ENCODE data around the gene MROH8. TPM values are rescaled to one million over a fixed set of nuclear protein-coding genes. Genes with fewer than 3 reads are reported as not detected.

MROH8 gene
- polyA plus RNA-seq, 1 donor (not counting 4 experiments of a cell fraction or from before 2014, with no cell fraction given), result 0.39 TPM

DNA sequence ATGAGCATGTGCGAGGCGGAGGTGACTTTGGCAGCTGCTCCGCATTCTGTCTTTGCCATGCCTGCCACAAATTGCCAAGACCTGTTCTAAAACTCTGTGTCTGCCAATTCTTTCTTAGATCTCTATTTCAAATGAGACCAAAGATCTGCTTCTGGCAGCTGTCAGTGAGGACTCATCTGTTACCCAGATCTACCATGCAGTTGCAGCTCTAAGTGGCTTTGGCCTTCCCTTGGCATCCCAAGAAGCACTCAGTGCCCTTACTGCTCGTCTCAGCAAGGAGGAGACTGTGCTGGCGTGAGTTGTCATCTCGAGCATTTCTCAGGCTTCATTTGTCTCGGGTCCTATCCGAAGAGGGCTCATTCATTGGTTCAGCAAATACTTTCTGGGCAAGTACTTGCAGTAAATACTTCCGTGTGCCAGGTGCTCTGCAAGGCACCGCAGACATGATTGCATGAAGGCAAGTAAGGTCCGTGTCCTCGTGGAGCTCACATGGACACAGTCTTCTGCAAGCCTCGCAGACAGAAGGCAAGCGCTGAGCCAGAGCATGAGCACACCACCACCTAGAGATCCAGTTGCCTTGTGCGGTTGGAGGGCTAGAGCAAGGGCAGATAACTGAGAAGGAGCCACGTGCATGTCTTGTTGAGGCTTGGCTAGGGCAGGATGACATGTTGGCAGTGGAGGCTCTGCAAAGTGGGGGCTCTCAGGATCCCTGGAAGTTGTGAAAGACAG is 19.7 kb upstream of the MROH8 start:
- peaks cover 16% of the 10 kb centered on the region for H3K4me1 ChIP-seq (ENCODE audit: control insufficient read depth, extremely low read depth, insufficient read depth, low read length)
- TF ChIP-seq, protein P1, sequence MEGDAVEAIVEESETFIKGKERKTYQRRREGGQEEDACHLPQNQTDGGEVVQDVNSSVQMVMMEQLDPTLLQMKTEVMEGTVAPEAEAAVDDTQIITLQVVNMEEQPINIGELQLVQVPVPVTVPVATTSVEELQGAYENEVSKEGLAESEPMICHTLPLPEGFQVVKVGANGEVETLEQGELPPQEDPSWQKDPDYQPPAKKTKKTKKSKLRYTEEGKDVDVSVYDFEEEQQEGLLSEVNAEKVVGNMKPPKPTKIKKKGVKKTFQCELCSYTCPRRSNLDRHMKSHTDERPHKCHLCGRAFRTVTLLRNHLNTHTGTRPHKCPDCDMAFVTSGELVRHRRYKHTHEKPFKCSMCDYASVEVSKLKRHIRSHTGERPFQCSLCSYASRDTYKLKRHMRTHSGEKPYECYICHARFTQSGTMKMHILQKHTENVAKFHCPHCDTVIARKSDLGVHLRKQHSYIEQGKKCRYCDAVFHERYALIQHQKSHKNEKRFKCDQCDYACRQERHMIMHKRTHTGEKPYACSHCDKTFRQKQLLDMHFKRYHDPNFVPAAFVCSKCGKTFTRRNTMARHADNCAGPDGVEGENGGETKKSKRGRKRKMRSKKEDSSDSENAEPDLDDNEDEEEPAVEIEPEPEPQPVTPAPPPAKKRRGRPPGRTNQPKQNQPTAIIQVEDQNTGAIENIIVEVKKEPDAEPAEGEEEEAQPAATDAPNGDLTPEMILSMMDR (optimal IDR thresholded peaks at IDR 0.05 in 1 of 3, IDR thresholded peaks at IDR 0.05 in 1 of 3, conservative IDR thresholded peaks at IDR 0.05 in 1 of 3; ENCODE audit: extremely low read depth in 1 of 3, insufficient read depth in 2 of 3, low read length in 3 of 3), result no peak
- TF ChIP-seq EZH2 (IDR thresholded peaks at IDR 0.05; ENCODE audit: low read length), result no peak
- peaks cover 58% of the 10 kb centered on the region for H3K79me2 ChIP-seq (ENCODE audit: control insufficient read depth, insufficient read depth, low read length)
- peaks cover 20 to 27% of the 10 kb centered on the region in 2 experiments for H3K36me3 ChIP-seq (ENCODE audit: control insufficient read depth in 2 of 2, extremely low read depth in 1 of 2, insufficient read depth in 2 of 2, low read length in 2 of 2)
- FAIRE-seq (no peak), DNase-seq (ENCODE audit: low read depth, low spot score) (no peak)
- H2AFZ ChIP-seq (ENCODE audit: control insufficient read depth, low read length), result no peak overlapping the region
- H3K9me3 ChIP-seq (ENCODE audit: control insufficient read depth, low read depth, low read length), result no peaks in the 10 kb centered on the region
- no peaks in the 10 kb centered on the region for H3K9me1 ChIP-seq (ENCODE audit: control insufficient read depth, extremely low read depth, insufficient read depth, low read length)
- H4K20me1 ChIP-seq (ENCODE audit: control insufficient read depth, extremely low read depth, insufficient read depth, low read length), result peaks cover 20% of the 10 kb centered on the region
- H3K9ac ChIP-seq (ENCODE audit: control insufficient read depth, extremely low read depth, insufficient read depth, low read length), result no peak overlapping the region
- dilution Hi-C loops (cut with MboI; ENCODE audit: extremely low pct_ligation_motif_present, low sequenced_read_pairs), result no loop called here
- H3K4me3 ChIP-seq (ENCODE audit: control insufficient read depth in 2 of 3, extremely low read depth in 1 of 3, insufficient read depth in 2 of 3, low read depth in 1 of 3, low read length in 3 of 3), result no peak overlapping the region
- H3K4me2 ChIP-seq (ENCODE audit: control insufficient read depth, extremely low read depth, insufficient read depth, low read depth, low read length), result no peak overlapping the region
- no peaks in the 10 kb centered on the region for H3K27me3 ChIP-seq (ENCODE audit: control insufficient read depth, extremely low read depth, insufficient read depth, low read length)
- no peak overlapping the region for H3K27ac ChIP-seq (ENCODE audit: control insufficient read depth, insufficient read depth, low read length)

DNA sequence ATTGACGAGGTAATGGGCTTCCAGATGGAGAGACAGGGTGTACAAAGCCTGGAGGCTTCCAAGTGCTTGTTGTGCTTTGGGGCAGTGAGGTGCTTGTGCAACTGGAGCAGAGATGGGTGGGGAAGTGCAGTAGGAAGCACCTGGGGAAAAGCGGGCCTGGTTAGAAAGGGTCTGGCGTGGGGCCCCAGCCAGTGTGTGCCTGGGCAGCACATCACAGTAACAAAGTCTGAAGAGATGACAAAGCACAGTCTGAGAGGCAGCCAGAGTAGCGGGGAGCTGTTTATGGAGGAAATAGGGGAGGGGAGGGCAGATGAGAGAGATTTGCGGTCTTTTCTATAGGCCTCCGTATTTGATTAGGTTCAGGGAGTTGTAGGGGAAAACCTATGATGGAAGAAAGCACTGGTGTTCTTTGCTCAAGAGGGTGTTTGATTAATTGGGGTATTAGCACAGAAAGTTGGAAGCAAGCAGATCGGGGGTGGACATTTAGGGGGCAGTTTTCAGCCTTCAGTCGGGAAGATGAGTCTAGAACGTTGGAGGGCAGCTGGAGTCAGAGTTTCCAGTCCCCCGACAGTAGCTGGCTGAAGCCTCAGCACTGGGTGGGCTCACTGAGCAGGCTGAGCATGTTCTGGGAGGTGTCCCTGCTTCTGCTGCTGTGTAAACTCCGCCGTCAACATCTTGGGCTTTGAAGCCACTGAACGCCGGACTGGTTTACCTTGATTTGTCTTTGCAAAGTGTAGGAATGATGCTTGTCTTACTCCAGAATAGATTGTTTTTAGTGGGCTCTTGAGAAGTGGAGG is 15.5 kb upstream of the MROH8 start:
- no peak for FAIRE-seq
- H3K79me2 ChIP-seq (ENCODE audit: control insufficient read depth, insufficient read depth, low read length), result peaks cover 86% of the 10 kb centered on the region
- H3K4me1 ChIP-seq (ENCODE audit: control insufficient read depth, extremely low read depth, insufficient read depth, low read length), result peaks cover 3% of the 10 kb centered on the region
- H2AFZ ChIP-seq (ENCODE audit: control insufficient read depth, low read length), result no peak overlapping the region
- H3K4me2 ChIP-seq (ENCODE audit: control insufficient read depth, extremely low read depth, insufficient read depth, low read depth, low read length), result no peak overlapping the region
- H3K9me1 ChIP-seq (ENCODE audit: control insufficient read depth, extremely low read depth, insufficient read depth, low read length), result peaks cover 2% of the 10 kb centered on the region
- no peak overlapping the region for H3K9ac ChIP-seq (ENCODE audit: control insufficient read depth, extremely low read depth, insufficient read depth, low read length)
- peaks cover 7 to 37% of the 10 kb centered on the region in 2 experiments for H3K36me3 ChIP-seq (ENCODE audit: control insufficient read depth in 2 of 2, extremely low read depth in 1 of 2, insufficient read depth in 2 of 2, low read length in 2 of 2)
- H3K4me3 ChIP-seq (ENCODE audit: control insufficient read depth in 2 of 3, extremely low read depth in 1 of 3, insufficient read depth in 2 of 3, low read depth in 1 of 3, low read length in 3 of 3), result no peak overlapping the region
- H4K20me1 ChIP-seq (ENCODE audit: control insufficient read depth, extremely low read depth, insufficient read depth, low read length), result peaks cover 39% of the 10 kb centered on the region
- no peak for DNase-seq (ENCODE audit: low read depth, low spot score)
- H3K27me3 ChIP-seq (ENCODE audit: control insufficient read depth, extremely low read depth, insufficient read depth, low read length), result no peaks in the 10 kb centered on the region
- H3K9me3 ChIP-seq (ENCODE audit: control insufficient read depth, low read depth, low read length), result no peaks in the 10 kb centered on the region
- dilution Hi-C loops (cut with MboI; ENCODE audit: extremely low pct_ligation_motif_present, low sequenced_read_pairs), result no loop called here
- TF ChIP-seq, protein P1 (optimal IDR thresholded peaks at IDR 0.05 in 1 of 3, IDR thresholded peaks at IDR 0.05 in 1 of 3, conservative IDR thresholded peaks at IDR 0.05 in 1 of 3; ENCODE audit: extremely low read depth in 1 of 3, insufficient read depth in 2 of 3, low read length in 3 of 3), result no peak
- TF ChIP-seq EZH2 (IDR thresholded peaks at IDR 0.05; ENCODE audit: low read length), result no peak
- no peak overlapping the region for H3K27ac ChIP-seq (ENCODE audit: control insufficient read depth, insufficient read depth, low read length)

All from keratinocyte (primary cell).